ENCODE results near the gene ELMO3. TPM values are rescaled to one million over a fixed set of nuclear protein-coding genes. Genes with fewer than 3 reads are reported as not detected.

Gene ELMO3
- total and polyA plus RNA-seq, 2 of the 13 experiments (the other 11 are each of a cell fraction or from before 2014, with no cell fraction given): 2.6 to 4.0 TPM

GRCh38 chr16:67173808-67174705, 24.9 kb upstream of the ELMO3 start (continued):
- TF ChIP-seq ZFP36L1 (CRISPR knock-in tag; IDR thresholded peaks at IDR 0.05): 0 out of 2 replicates have a peak, but pooled peaks have one; percentile 65
- no peak for TF ChIP-seq ATF7 (IDR thresholded peaks at IDR 0.05)
- TF ChIP-seq ATF7 (CRISPR knock-in tag; IDR thresholded peaks at IDR 0.05): no peak
- TF ChIP-seq ZBTB37 (CRISPR knock-in tag; IDR thresholded peaks at IDR 0.05): no peak
- TF ChIP-seq ZNF136 (CRISPR knock-in tag; IDR thresholded peaks at IDR 0.05; ENCODE audit: low read depth): peak; percentile 98; the same call in 1 of the 2 replicates
- TF ChIP-seq MTA3 (CRISPR knock-in tag; IDR thresholded peaks at IDR 0.05): no peak
- TF ChIP-seq BHLHE40 (IDR thresholded peaks at IDR 0.05; ENCODE audit: low read length): no peak
- TF ChIP-seq E2F5 (CRISPR knock-in tag; conservative IDR thresholded peaks at IDR 0.05): no peak; the same call in 1 of the 2 replicates
- peak; percentile 89; the same call in 1 of the 2 replicates for TF ChIP-seq NFATC3 (CRISPR knock-in tag; IDR thresholded peaks at IDR 0.05)
- TF ChIP-seq FLYWCH1 (CRISPR knock-in tag; IDR thresholded peaks at IDR 0.05): no peak
- TF ChIP-seq ZNF691 (CRISPR knock-in tag; IDR thresholded peaks at IDR 0.05; ENCODE audit: borderline replicate concordance, low read depth): peak; percentile 88; the same call in 1 of the 2 replicates
- TF ChIP-seq, protein P1, sequence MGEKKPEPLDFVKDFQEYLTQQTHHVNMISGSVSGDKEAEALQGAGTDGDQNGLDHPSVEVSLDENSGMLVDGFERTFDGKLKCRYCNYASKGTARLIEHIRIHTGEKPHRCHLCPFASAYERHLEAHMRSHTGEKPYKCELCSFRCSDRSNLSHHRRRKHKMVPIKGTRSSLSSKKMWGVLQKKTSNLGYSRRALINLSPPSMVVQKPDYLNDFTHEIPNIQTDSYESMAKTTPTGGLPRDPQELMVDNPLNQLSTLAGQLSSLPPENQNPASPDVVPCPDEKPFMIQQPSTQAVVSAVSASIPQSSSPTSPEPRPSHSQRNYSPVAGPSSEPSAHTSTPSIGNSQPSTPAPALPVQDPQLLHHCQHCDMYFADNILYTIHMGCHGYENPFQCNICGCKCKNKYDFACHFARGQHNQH (CRISPR knock-in tag; IDR thresholded peaks at IDR 0.05): peak; percentile 86
- peak; percentile 85; the same call in 1 of the 2 replicates for TF ChIP-seq ZNF543 (CRISPR knock-in tag; IDR thresholded peaks at IDR 0.05)
- no peak for TF ChIP-seq ZFP62 (CRISPR knock-in tag; IDR thresholded peaks at IDR 0.05)
- peak; percentile 92 for TF ChIP-seq TBX2 (CRISPR knock-in tag; IDR thresholded peaks at IDR 0.05; ENCODE audit: borderline replicate concordance)
- TF ChIP-seq ZNF615 (CRISPR knock-in tag; IDR thresholded peaks at IDR 0.05; ENCODE audit: borderline replicate concordance): no peak
- no peak for TF ChIP-seq PCBP2 (optimal IDR thresholded peaks at IDR 0.05; ENCODE audit: low read depth, low read length, poor library complexity, severe bottlenecking)
- TF ChIP-seq ZNF569 (CRISPR knock-in tag; IDR thresholded peaks at IDR 0.05; ENCODE audit: borderline replicate concordance): no peak
- TF ChIP-seq KMT2B (CRISPR knock-in tag; IDR thresholded peaks at IDR 0.05): peak; percentile 90
- TF ChIP-seq ZNF18 (CRISPR knock-in tag; IDR thresholded peaks at IDR 0.05; ENCODE audit: insufficient replicate concordance): no peak
- TF ChIP-seq SOX6 (IDR thresholded peaks at IDR 0.05): no peak
- TF ChIP-seq SOX6 (CRISPR knock-in tag; IDR thresholded peaks at IDR 0.05): peak; percentile 74

Measured in HepG2 (cell line).